Stimulated activated CD4-positive, alpha-beta T cell treated with anti-CD3 and anti-CD28 coated beads, Interleukin-4, amount 100 ng/mL, for 4 hours (primary cell): ENCODE results near the gene ATP6V0A1.

Experiments
- DNase-seq, 2 experiments: peaks; one replicate each; pipeline ENCODE4 v3.0.0-alpha.2; 2020

Gene ATP6V0A1

GRCh38 chr17:42563950-42564349 lies 105.3 kb downstream of the ATP6V0A1 start:
- no peak for DNase-seq

- DNase-seq: no peak
Measured at GRCh38 chr17:42564815-42565522, 106.3 kb downstream of the ATP6V0A1 start.

GRCh38 chr17:42565523-42566214 lies 107.0 kb downstream of the ATP6V0A1 start:
- no peak for DNase-seq

GRCh38 chr17:42566215-42566882 lies 107.7 kb downstream of the ATP6V0A1 start:
- no peak for DNase-seq

- DNase-seq: peak; percentile 88 to 91
Measured at GRCh38 chr17:42566883-42567573, 108.3 kb downstream of the ATP6V0A1 start, which contains the start of gene MLX. MLX (plus strand) TSS chr17:42567100; CDS start chr17:42567125, 25 bp downstream.

GRCh38 chr17:42568341-42569111 lies 109.8 kb downstream of the ATP6V0A1 start:
- no peak for DNase-seq

- DNase-seq: no peak
Measured at GRCh38 chr17:42571435-42572225, 113.0 kb downstream of the ATP6V0A1 start.
